GM23338 (cell line): ENCODE measurements around the gene TMEM255B. TPM values are rescaled to one million over a fixed set of nuclear protein-coding genes. Genes with fewer than 3 reads are reported as not detected.
A peak's percentile ranks its signal among the peaks of the same experiment; 100 is the strongest.

Source experiments
- ATAC-seq: fragments of 200-7000 bp; cut with Tn5 transposase; 3 replicates; pipeline ENCODE4 v1.9.1; 2020
- DNase-seq: peaks from one replicate; pipeline ENCODE4 v3.0.0-alpha.2; 2015; ENCODE audit warnings: low spot score
- H2AFZ ChIP-seq: fragments of 200-600 bp; sonication (generic); 2 replicates; pipeline ENCODE4 v1.8.0; 2016; ENCODE audit warnings: antibody characterized with exemption, mild to moderate bottlenecking, moderate library complexity
- H3F3A ChIP-seq: fragments of 200-600 bp; sonication (generic); replicated peaks from 2 replicates; pipeline ENCODE4 v1.8.0; 2017; ENCODE audit warnings: antibody characterized with exemption, mixed run types, low read depth
- H3K27ac ChIP-seq: fragments of 200-600 bp; sonication (generic); 2 replicates; pipeline ENCODE4 v1.6.1; 2016; ENCODE audit warnings: low read depth
- H3K27me3 ChIP-seq: fragments of 200-600 bp; sonication (generic); 2 replicates; pipeline ENCODE4 v1.8.0; 2016; ENCODE audit warnings: mild to moderate bottlenecking, mixed run types, moderate library complexity; ENCODE audit not compliant: insufficient read depth
- H3K36me3 ChIP-seq: fragments of 200-600 bp; sonication (generic); 2 replicates; pipeline ENCODE4 v1.8.0; 2016; ENCODE audit warnings: mild to moderate bottlenecking; ENCODE audit not compliant: insufficient read depth
- H3K4me1 ChIP-seq: fragments of 200-600 bp; sonication (generic); 2 replicates; pipeline ENCODE4 v1.8.0; 2016; ENCODE audit warnings: mild to moderate bottlenecking, moderate library complexity; ENCODE audit not compliant: insufficient read depth
- H3K4me2 ChIP-seq: fragments of 200-600 bp; sonication (generic); 2 replicates; pipeline ENCODE4 v1.7.1; 2017; ENCODE audit warnings: mixed run types
- H3K4me3 ChIP-seq: fragments of 200-600 bp; sonication (generic); 2 replicates; pipeline ENCODE4 v1.6.1; 2016; ENCODE audit warnings: mixed run types
- H3K79me2 ChIP-seq: fragments of 200-600 bp; sonication (generic); replicated peaks from 2 replicates; pipeline ENCODE4 v1.8.0; 2017; ENCODE audit warnings: mild to moderate bottlenecking; ENCODE audit not compliant: insufficient read depth
- H3K9me2 ChIP-seq: fragments of 200-600 bp; sonication (generic); 2 replicates; pipeline ENCODE4 v1.8.0; 2017; ENCODE audit not compliant: insufficient read depth
- H4K20me1 ChIP-seq: fragments of 200-600 bp; sonication (generic); replicated peaks from 2 replicates; pipeline ENCODE4 v1.8.0; 2017; ENCODE audit warnings: mild to moderate bottlenecking; ENCODE audit not compliant: insufficient read depth
- H3K27ac Mint-ChIP-seq: 2 replicates; pipeline ENCODE4 v1.8.0; 2020; ENCODE audit warnings: inconsistent platforms, mild to moderate bottlenecking, moderate library complexity, mixed read lengths
- H3K27me3 Mint-ChIP-seq: 3 replicates; pipeline ENCODE4 v1.8.0; 2022; ENCODE audit warnings: low read depth, mild to moderate bottlenecking, moderate library complexity, mixed read lengths, inconsistent platforms; ENCODE audit not compliant: insufficient read depth, poor library complexity
- H3K36me3 Mint-ChIP-seq: 3 replicates; pipeline ENCODE4 v1.8.0; 2021; ENCODE audit warnings: low read depth, mild to moderate bottlenecking, inconsistent platforms, moderate library complexity, mixed read lengths
- H3K4me1 Mint-ChIP-seq: 3 replicates; pipeline ENCODE4 v1.8.0; 2020; ENCODE audit warnings: mild to moderate bottlenecking, inconsistent platforms, mixed read lengths
- H3K4me3 Mint-ChIP-seq: 3 replicates; pipeline ENCODE4 v1.8.0; 2021; ENCODE audit warnings: moderate library complexity, mild to moderate bottlenecking, inconsistent platforms, mixed read lengths
- H3K9me3 Mint-ChIP-seq: 3 replicates; pipeline ENCODE4 v1.8.0; 2020; ENCODE audit warnings: moderate library complexity, mild to moderate bottlenecking, inconsistent platforms, mixed read lengths
- CREB1 ChIP-seq: fragments of 250-450 bp; sonication (Bioruptor Pico); IDR thresholded peaks from 2 replicates; pipeline ENCODE4 v1.5.0; 2020; ENCODE audit warnings: low read depth, mild to moderate bottlenecking, moderate library complexity
- ZNF114 ChIP-seq: fragments of 250-450 bp; sonication (Bioruptor Pico); IDR thresholded peaks from 2 replicates; pipeline ENCODE4 v1.5.0; 2020; ENCODE audit warnings: mild to moderate bottlenecking, moderate library complexity
- ZNF331 ChIP-seq: fragments of 250-450 bp; sonication (Bioruptor Pico); IDR thresholded peaks from 2 replicates; pipeline ENCODE4 v1.5.0; 2020; ENCODE audit warnings: low read depth, mild to moderate bottlenecking, moderate library complexity
- polyA plus RNA-seq: library from polyadenylated mRNA; unstranded; fragments of >200 nt; fragmentation: Nextera tagmentation; extraction: Ambion mirVana; gene quantifications from 2 replicates; pipeline ENCODE4 v1.2.1, GENCODE V29; 2016
- total RNA-seq: library from RNA; depleted of rRNA; stranded (reverse); fragments of >200 nt; shearing (Covaris generic); gene quantifications from 2 replicates; pipeline ENCODE4 v1.2.3, GENCODE V29; 2014
- TF ChIP-seq, protein P1 (sequence below), 2 experiments: fragments of 200-600 bp in 1 of 2; sonication (generic) in 1 of 2; conservative IDR thresholded peaks; 2 replicates each; pipeline versions ENCODE4 v1.5.1 to v1.6.1; 2016 to 2017; ENCODE audit warnings: antibody characterized with exemption in 2 of 2, low read depth in 2 of 2, mild to moderate bottlenecking in 2 of 2, moderate library complexity in 1 of 2
- TF ChIP-seq, protein P2 (sequence below): IDR thresholded peaks from 2 replicates; pipeline ENCODE4 v1.6.1; 2016; ENCODE audit warnings: antibody characterized with exemption
- TF ChIP-seq, protein P3 (sequence below): IDR thresholded peaks from one replicate; pipeline ENCODE4 v1.6.1; 2018; ENCODE audit warnings: antibody characterized with exemption; ENCODE audit not compliant: unreplicated experiment
- TF ChIP-seq, protein P4 (sequence below): fragments of 250-450 bp; sonication (Bioruptor Pico); IDR thresholded peaks from 2 replicates; pipeline ENCODE4 v1.5.0; 2020; ENCODE audit warnings: mild to moderate bottlenecking, moderate library complexity

TMEM255B gene
- total and polyA plus RNA-seq, 2 experiments from 2014 or later, result 0.69 to 4.4 TPM

DNA sequence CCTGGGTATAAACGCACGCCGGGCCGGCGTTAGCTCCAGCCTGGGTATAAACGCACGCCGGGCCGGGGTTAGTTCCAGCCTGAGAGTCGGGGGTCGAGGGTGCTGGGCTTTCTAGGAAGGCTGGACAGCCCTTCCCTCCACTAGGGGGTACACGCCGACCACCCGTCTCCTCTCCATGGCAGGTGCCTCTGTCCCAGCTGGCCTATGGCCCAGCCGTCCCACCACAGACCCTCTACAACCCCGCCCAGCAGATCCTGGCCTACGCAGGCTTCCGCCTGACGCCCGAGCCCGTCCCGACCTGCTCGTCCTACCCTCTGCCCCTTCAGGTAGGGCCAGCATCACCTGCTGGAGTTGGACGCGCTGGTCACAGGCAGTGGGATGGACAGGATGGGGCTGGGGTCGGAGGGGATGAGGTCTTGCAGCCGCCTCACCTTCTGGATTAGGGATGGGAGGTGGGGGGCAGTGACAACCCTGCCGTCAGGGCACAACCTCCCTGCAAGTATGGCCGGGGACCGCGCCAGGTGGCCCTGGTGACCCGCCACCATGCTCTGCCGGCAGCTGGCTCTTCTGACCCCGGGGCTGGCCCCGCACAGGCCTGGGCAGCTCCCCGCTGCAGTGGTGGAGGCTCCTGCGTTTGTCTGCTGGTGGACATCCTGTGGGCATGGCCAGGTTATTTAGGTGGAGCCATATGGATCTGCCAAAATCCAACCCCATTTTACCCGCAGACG, 45.8 kb downstream of the TMEM255B start:
- Mint-ChIP-seq H3K9me3 (peaks cover 18% of the 10 kb centered on the region), H3K4me1 (no peaks in the 10 kb centered on the region), H3K4me3 (no peak overlapping the region), H3K36me3 (peaks cover 9% of the 10 kb centered on the region; the same call in 2 of the 3 replicates), H3K27ac (no peak overlapping the region), H3K27me3 (peaks cover 12% of the 10 kb centered on the region)
- Histone ChIP-seq H3K9me2 (no peaks in the 10 kb centered on the region), H3F3A (no peaks in the 10 kb centered on the region), H3K4me3 (no peak overlapping the region), H2AFZ (no peak overlapping the region), H3K4me1 (no peaks in the 10 kb centered on the region), H3K27ac (no peak overlapping the region), H4K20me1 (no peaks in the 10 kb centered on the region), H3K27me3 (no peaks in the 10 kb centered on the region), H3K4me2 (no peak overlapping the region), H3K79me2 (no peaks in the 10 kb centered on the region), H3K36me3 (no peaks in the 10 kb centered on the region)
- ATAC-seq (peak; percentile 10; the same call in 2 of the 3 replicates), DNase-seq (peak; percentile 45)
- no peak for TF ChIP-seq ZNF114
- TF ChIP-seq, protein P1, sequence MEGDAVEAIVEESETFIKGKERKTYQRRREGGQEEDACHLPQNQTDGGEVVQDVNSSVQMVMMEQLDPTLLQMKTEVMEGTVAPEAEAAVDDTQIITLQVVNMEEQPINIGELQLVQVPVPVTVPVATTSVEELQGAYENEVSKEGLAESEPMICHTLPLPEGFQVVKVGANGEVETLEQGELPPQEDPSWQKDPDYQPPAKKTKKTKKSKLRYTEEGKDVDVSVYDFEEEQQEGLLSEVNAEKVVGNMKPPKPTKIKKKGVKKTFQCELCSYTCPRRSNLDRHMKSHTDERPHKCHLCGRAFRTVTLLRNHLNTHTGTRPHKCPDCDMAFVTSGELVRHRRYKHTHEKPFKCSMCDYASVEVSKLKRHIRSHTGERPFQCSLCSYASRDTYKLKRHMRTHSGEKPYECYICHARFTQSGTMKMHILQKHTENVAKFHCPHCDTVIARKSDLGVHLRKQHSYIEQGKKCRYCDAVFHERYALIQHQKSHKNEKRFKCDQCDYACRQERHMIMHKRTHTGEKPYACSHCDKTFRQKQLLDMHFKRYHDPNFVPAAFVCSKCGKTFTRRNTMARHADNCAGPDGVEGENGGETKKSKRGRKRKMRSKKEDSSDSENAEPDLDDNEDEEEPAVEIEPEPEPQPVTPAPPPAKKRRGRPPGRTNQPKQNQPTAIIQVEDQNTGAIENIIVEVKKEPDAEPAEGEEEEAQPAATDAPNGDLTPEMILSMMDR (conservative IDR thresholded peaks at IDR 0.05; ENCODE audit: low read depth in 2 of 2), result peak in 1 of 2 experiments; percentile 21; a peak in 1 of 4 replicates
- TF ChIP-seq, protein P2, sequence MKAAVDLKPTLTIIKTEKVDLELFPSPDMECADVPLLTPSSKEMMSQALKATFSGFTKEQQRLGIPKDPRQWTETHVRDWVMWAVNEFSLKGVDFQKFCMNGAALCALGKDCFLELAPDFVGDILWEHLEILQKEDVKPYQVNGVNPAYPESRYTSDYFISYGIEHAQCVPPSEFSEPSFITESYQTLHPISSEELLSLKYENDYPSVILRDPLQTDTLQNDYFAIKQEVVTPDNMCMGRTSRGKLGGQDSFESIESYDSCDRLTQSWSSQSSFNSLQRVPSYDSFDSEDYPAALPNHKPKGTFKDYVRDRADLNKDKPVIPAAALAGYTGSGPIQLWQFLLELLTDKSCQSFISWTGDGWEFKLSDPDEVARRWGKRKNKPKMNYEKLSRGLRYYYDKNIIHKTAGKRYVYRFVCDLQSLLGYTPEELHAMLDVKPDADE, result no peak
- TF ChIP-seq ZNF331 (CRISPR knock-in tag), result no peak
- TF ChIP-seq, protein P3, sequence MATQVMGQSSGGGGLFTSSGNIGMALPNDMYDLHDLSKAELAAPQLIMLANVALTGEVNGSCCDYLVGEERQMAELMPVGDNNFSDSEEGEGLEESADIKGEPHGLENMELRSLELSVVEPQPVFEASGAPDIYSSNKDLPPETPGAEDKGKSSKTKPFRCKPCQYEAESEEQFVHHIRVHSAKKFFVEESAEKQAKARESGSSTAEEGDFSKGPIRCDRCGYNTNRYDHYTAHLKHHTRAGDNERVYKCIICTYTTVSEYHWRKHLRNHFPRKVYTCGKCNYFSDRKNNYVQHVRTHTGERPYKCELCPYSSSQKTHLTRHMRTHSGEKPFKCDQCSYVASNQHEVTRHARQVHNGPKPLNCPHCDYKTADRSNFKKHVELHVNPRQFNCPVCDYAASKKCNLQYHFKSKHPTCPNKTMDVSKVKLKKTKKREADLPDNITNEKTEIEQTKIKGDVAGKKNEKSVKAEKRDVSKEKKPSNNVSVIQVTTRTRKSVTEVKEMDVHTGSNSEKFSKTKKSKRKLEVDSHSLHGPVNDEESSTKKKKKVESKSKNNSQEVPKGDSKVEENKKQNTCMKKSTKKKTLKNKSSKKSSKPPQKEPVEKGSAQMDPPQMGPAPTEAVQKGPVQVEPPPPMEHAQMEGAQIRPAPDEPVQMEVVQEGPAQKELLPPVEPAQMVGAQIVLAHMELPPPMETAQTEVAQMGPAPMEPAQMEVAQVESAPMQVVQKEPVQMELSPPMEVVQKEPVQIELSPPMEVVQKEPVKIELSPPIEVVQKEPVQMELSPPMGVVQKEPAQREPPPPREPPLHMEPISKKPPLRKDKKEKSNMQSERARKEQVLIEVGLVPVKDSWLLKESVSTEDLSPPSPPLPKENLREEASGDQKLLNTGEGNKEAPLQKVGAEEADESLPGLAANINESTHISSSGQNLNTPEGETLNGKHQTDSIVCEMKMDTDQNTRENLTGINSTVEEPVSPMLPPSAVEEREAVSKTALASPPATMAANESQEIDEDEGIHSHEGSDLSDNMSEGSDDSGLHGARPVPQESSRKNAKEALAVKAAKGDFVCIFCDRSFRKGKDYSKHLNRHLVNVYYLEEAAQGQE, result no peak
- TF ChIP-seq, protein P4, sequence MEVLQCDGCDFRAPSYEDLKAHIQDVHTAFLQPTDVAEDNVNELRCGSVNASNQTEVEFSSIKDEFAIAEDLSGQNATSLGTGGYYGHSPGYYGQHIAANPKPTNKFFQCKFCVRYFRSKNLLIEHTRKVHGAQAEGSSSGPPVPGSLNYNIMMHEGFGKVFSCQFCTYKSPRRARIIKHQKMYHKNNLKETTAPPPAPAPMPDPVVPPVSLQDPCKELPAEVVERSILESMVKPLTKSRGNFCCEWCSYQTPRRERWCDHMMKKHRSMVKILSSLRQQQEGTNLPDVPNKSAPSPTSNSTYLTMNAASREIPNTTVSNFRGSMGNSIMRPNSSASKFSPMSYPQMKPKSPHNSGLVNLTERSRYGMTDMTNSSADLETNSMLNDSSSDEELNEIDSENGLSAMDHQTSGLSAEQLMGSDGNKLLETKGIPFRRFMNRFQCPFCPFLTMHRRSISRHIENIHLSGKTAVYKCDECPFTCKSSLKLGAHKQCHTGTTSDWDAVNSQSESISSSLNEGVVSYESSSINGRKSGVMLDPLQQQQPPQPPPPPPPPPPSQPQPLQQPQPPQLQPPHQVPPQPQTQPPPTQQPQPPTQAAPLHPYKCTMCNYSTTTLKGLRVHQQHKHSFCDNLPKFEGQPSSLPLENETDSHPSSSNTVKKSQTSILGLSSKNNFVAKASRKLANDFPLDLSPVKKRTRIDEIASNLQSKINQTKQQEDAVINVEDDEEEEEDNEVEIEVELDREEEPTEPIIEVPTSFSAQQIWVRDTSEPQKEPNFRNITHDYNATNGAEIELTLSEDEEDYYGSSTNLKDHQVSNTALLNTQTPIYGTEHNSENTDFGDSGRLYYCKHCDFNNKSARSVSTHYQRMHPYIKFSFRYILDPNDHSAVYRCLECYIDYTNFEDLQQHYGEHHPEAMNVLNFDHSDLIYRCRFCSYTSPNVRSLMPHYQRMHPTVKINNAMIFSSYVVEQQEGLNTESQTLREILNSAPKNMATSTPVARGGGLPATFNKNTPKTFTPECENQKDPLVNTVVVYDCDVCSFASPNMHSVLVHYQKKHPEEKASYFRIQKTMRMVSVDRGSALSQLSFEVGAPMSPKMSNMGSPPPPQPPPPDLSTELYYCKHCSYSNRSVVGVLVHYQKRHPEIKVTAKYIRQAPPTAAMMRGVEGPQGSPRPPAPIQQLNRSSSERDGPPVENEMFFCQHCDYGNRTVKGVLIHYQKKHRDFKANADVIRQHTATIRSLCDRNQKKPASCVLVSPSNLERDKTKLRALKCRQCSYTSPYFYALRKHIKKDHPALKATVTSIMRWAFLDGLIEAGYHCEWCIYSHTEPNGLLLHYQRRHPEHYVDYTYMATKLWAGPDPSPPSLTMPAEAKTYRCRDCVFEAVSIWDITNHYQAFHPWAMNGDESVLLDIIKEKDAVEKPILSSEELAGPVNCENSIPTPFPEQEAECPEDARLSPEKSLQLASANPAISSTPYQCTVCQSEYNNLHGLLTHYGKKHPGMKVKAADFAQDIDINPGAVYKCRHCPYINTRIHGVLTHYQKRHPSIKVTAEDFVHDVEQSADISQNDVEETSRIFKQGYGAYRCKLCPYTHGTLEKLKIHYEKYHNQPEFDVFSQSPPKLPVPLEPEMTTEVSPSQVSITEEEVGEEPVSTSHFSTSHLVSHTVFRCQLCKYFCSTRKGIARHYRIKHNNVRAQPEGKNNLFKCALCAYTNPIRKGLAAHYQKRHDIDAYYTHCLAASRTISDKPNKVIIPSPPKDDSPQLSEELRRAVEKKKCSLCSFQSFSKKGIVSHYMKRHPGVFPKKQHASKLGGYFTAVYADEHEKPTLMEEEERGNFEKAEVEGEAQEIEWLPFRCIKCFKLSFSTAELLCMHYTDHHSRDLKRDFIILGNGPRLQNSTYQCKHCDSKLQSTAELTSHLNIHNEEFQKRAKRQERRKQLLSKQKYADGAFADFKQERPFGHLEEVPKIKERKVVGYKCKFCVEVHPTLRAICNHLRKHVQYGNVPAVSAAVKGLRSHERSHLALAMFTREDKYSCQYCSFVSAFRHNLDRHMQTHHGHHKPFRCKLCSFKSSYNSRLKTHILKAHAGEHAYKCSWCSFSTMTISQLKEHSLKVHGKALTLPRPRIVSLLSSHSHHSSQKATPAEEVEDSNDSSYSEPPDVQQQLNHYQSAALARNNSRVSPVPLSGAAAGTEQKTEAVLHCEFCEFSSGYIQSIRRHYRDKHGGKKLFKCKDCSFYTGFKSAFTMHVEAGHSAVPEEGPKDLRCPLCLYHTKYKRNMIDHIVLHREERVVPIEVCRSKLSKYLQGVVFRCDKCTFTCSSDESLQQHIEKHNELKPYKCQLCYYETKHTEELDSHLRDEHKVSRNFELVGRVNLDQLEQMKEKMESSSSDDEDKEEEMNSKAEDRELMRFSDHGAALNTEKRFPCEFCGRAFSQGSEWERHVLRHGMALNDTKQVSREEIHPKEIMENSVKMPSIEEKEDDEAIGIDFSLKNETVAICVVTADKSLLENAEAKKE, result no peak
- no peak for TF ChIP-seq CREB1 (CRISPR knock-in tag)
